Suprapubic skin (tissue), 4 donors: ENCODE measurements around the gene CUL5. TPM values are rescaled to one million over a fixed set of nuclear protein-coding genes. Genes with fewer than 3 reads are reported as not detected.

Experiments
- DNase-seq, 2 donors: peaks; one replicate each; pipeline ENCODE4 v3.0.0-alpha.2; 2019; ENCODE audit warnings: low spot score in 2 of 2
- H3K27ac ChIP-seq: fragments of 200-600 bp; sonication (generic); one replicate; pipeline ENCODE4 v1.5.1; 2019
- H3K27me3 ChIP-seq: fragments of 200-600 bp; sonication (generic); one replicate; pipeline ENCODE4 v1.5.1; 2019
- H3K36me3 ChIP-seq: fragments of 200-600 bp; sonication (generic); one replicate; pipeline ENCODE4 v1.5.1; 2019
- H3K4me1 ChIP-seq: fragments of 200-600 bp; sonication (generic); one replicate; pipeline ENCODE4 v1.5.1; 2019
- H3K4me3 ChIP-seq: fragments of 200-600 bp; sonication (generic); one replicate; pipeline ENCODE4 v1.5.1; 2019; ENCODE audit warnings: mild to moderate bottlenecking
- H3K9me3 ChIP-seq: fragments of 200-600 bp; sonication (generic); one replicate; pipeline ENCODE4 v1.5.1; 2019
- EP300 ChIP-seq: sonication (generic); formaldehyde crosslinking; IDR thresholded peaks from one replicate; pipeline ENCODE4 v1.6.1; 2017; ENCODE audit warnings: antibody characterized with exemption
- POLR2A ChIP-seq, 2 donors: fragments of 450-650 bp; IDR thresholded peaks; one replicate each; pipeline ENCODE4 v1.6.1; 2017; ENCODE audit warnings: antibody characterized with exemption in 2 of 2, mild to moderate bottlenecking in 2 of 2, moderate library complexity in 2 of 2
- POLR2AphosphoS5 ChIP-seq, 3 donors: sonication (generic); formaldehyde crosslinking; IDR thresholded peaks; one replicate each; pipeline ENCODE4 v1.6.1; 2017; ENCODE audit warnings: antibody characterized with exemption in 3 of 3
- WGBS: methylation state at CpG from one replicate; pipeline ENCODE4 v1.1.5; 2018; 5-methylcytosine and 5-hydroxymethylcytosine counted together
- total RNA-seq, 4 donors: library from RNA; depleted of rRNA; stranded (reverse); fragments of >200 nt; gene quantifications; one replicate each; pipeline ENCODE4 v1.1.0, GENCODE V29; 2016
- TF ChIP-seq, protein P1 (sequence below), 2 donors: fragments of 200-600 bp in 1 of 2; fragments of 450-650 bp in 1 of 2; sonication (generic) in 1 of 2; IDR thresholded peaks; one replicate each; pipeline ENCODE4 v1.5.1; 2016 to 2019; ENCODE audit warnings: antibody characterized with exemption in 2 of 2, mild to moderate bottlenecking in 1 of 2, moderate library complexity in 1 of 2

Gene CUL5
- total RNA-seq, 4 donors from 2014 or later, result 24.8 to 59.1 (median 38.4) TPM

DNA sequence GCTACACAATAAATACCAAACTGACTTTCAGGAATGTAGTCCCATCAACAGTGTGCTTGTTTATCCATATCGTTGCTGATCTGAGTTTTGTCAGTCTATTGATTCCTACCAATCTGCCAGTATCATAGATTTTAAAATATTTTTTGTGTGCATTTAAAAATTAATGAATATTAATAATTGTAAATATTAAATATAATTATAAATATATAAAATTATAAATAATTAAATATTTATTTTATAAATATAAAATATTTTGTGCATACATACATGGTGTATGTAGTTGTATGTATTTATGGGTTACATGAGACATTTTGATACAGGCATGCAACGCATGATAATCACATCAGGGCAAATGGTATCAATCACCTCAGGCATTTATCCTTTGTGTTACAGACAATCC, 53.6 kb downstream of the CUL5 start:
- no peak for TF ChIP-seq EP300
- TF ChIP-seq, protein P1, sequence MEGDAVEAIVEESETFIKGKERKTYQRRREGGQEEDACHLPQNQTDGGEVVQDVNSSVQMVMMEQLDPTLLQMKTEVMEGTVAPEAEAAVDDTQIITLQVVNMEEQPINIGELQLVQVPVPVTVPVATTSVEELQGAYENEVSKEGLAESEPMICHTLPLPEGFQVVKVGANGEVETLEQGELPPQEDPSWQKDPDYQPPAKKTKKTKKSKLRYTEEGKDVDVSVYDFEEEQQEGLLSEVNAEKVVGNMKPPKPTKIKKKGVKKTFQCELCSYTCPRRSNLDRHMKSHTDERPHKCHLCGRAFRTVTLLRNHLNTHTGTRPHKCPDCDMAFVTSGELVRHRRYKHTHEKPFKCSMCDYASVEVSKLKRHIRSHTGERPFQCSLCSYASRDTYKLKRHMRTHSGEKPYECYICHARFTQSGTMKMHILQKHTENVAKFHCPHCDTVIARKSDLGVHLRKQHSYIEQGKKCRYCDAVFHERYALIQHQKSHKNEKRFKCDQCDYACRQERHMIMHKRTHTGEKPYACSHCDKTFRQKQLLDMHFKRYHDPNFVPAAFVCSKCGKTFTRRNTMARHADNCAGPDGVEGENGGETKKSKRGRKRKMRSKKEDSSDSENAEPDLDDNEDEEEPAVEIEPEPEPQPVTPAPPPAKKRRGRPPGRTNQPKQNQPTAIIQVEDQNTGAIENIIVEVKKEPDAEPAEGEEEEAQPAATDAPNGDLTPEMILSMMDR (IDR thresholded peaks at IDR 0.05), result no peak
- no peak for TF ChIP-seq POLR2A (IDR thresholded peaks at IDR 0.05)
- no peak for TF ChIP-seq POLR2AphosphoS5 (IDR thresholded peaks at IDR 0.05)
- H3K36me3 ChIP-seq, result peaks cover 58% of the 10 kb centered on the region
- H3K27ac ChIP-seq, result no peak overlapping the region
- no peaks in the 10 kb centered on the region for H3K27me3 ChIP-seq
- no peaks in the 10 kb centered on the region for H3K9me3 ChIP-seq
- 90% methylated on average over 2 of the region's 2 CpGs for WGBS
- DNase-seq, result no peak
- H3K4me1 ChIP-seq, result no peaks in the 10 kb centered on the region
- H3K4me3 ChIP-seq, result no peak overlapping the region

DNA sequence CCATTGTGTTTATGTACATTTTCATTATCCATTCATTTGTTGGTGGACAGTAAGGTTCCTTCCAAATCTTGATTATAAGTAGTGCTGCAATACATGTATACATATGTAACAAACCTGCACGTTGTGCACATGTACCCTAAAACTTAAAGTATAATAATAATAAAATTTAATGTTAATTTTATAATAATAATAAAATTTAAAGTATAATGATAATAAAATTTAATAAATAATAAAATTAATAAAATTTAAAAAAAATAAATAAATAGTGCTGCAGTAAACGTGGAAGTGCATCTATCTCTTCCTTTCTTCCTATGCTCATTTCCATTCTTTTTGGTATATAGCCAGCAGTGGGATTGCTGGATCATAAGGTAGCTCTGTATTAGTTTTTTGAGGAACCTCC, 54.7 kb downstream of the CUL5 start:
- Histone ChIP-seq H3K9me3 (no peaks in the 10 kb centered on the region), H3K4me3 (no peak overlapping the region), H3K36me3 (peaks cover 50% of the 10 kb centered on the region), H3K27me3 (no peaks in the 10 kb centered on the region), H3K4me1 (no peaks in the 10 kb centered on the region), H3K27ac (no peak overlapping the region)
- TF ChIP-seq POLR2A (IDR thresholded peaks at IDR 0.05) (no peak), POLR2AphosphoS5 (IDR thresholded peaks at IDR 0.05) (no peak), EP300 (no peak)
- TF ChIP-seq, protein P1 (IDR thresholded peaks at IDR 0.05), result no peak
- WGBS, result 96% methylated on average over 2 of the region's 2 CpGs
- DNase-seq, result no peak

DNA sequence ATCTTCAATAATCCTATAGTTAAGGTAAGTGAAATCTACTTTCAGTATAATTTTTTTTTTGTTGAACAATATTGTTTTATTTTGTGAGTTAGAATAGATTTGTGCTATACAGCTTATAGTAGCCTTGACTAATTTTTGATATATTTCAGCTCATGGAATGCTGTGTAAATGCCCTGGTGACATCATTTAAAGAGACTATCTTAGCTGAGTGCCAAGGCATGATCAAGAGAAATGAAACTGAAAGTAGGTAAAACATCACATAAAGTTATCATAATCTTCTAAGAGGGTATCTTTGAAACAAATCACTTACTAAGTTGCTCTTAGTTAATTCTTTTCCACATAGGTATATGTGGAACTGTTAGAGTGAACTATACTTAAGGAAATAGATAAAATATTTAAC, 61.2 kb downstream of the CUL5 start:
- Histone ChIP-seq H3K9me3 (no peaks in the 10 kb centered on the region), H3K27me3 (no peaks in the 10 kb centered on the region), H3K27ac (no peak overlapping the region), H3K4me1 (no peaks in the 10 kb centered on the region), H3K4me3 (no peak overlapping the region), H3K36me3 (peaks cover 54% of the 10 kb centered on the region)
- DNase-seq, result no peak
- TF ChIP-seq POLR2A (IDR thresholded peaks at IDR 0.05), result no peak
- TF ChIP-seq, protein P1 (IDR thresholded peaks at IDR 0.05), result no peak
- no peak for TF ChIP-seq POLR2AphosphoS5 (IDR thresholded peaks at IDR 0.05)
- no peak for TF ChIP-seq EP300

DNA sequence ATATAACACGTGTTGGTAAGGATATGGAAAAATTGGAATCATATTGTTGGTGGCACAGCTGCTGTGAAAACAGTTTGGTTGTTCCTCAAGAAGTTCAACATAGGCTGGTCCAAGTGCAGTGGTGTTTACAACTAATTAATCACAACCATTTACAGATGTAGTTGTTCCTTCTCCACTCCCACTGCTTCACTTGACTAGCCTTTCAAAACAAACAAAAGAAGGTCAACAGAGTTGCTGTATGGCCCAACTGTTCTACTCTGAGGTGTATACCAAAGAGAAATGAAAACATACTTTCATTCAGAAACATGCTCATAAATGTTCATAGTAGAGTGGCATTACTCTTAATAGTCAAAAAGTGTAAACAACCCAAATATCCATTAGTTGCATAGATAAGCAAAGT, 76.1 kb downstream of the CUL5 start:
- Histone ChIP-seq H3K27ac (no peak overlapping the region), H3K36me3 (peaks cover 55% of the 10 kb centered on the region), H3K4me1 (no peaks in the 10 kb centered on the region), H3K9me3 (no peaks in the 10 kb centered on the region), H3K27me3 (no peaks in the 10 kb centered on the region), H3K4me3 (no peak overlapping the region)
- no peak for DNase-seq
- WGBS, result 60% methylated on average over 1 of the region's 1 CpG
- TF ChIP-seq EP300 (no peak), POLR2AphosphoS5 (IDR thresholded peaks at IDR 0.05) (no peak)

DNA sequence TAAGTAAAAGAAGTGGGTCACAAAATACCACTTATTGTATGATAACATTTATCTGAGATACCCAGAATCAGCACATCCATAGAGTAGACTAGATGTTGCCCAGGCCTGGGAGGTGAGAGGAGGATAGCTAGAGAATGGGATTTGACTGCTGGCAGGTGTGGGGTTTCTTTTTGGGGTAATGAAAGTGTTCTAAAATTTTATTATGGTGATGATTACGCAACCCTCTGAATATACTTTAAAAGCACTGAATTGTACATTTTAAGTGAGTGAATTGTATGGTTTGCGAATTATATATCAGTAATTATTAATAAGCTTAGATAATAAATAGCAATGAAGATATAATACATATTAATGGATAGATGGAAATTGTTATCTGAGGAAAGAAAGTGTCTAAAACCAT, 77.0 kb downstream of the CUL5 start:
- 97% methylated on average over 2 of the region's 2 CpGs for WGBS
- no peak for TF ChIP-seq POLR2A (IDR thresholded peaks at IDR 0.05)
- TF ChIP-seq POLR2AphosphoS5 (IDR thresholded peaks at IDR 0.05), result no peak
- TF ChIP-seq, protein P1 (IDR thresholded peaks at IDR 0.05), result no peak
- no peak for TF ChIP-seq EP300

GRCh38 chr11:108092134-108092533, 83.4 kb downstream of the CUL5 start:
- 46% methylated on average over 2 of the region's 2 CpGs for WGBS
- DNase-seq, result no peak
- Histone ChIP-seq H3K27me3 (no peaks in the 10 kb centered on the region), H3K4me1 (no peaks in the 10 kb centered on the region), H3K27ac (no peak overlapping the region), H3K9me3 (no peaks in the 10 kb centered on the region), H3K36me3 (peaks cover 55% of the 10 kb centered on the region), H3K4me3 (no peak overlapping the region)
- TF ChIP-seq POLR2A (IDR thresholded peaks at IDR 0.05) (no peak), POLR2AphosphoS5 (IDR thresholded peaks at IDR 0.05) (no peak), EP300 (no peak)
- TF ChIP-seq, protein P1 (IDR thresholded peaks at IDR 0.05), result no peak

More for the DNA sequence above, 77.0 kb downstream of the CUL5 start:
- no peak overlapping the region for H3K27ac ChIP-seq
- no peaks in the 10 kb centered on the region for H3K4me1 ChIP-seq
- no peak overlapping the region for H3K4me3 ChIP-seq
- peaks cover 50% of the 10 kb centered on the region for H3K36me3 ChIP-seq
- H3K9me3 ChIP-seq, result no peaks in the 10 kb centered on the region
- H3K27me3 ChIP-seq, result no peaks in the 10 kb centered on the region
- no peak for DNase-seq
